Measurements from ENCODE around the gene RNF212.

GRCh38 chr4:1031346-1031745 lies 82.0 kb downstream of the RNF212 start:
- TF ChIP-seq CTCF (conservative IDR thresholded peaks at IDR 0.05; ENCODE audit: low read depth, low read length) (no peak), EZH2 (IDR thresholded peaks at IDR 0.05; ENCODE audit: low read length, unreplicated experiment) (no peak), EZH2phosphoT487 (IDR thresholded peaks at IDR 0.05; ENCODE audit: borderline replicate concordance, low read length) (no peak)
